ENCODE data around the gene ERV3-1. TPM values are rescaled to one million over a fixed set of nuclear protein-coding genes. Genes with fewer than 3 reads are reported as not detected.
"Not testable (repeated sequence)": the region's sequence is repeated elsewhere in the genome, so short reads cannot be mapped to it uniquely, and the experiment has no call there.

Gene ERV3-1
- total RNA-seq, 1 experiment from 2014 or later = 16.5 TPM

DNA sequence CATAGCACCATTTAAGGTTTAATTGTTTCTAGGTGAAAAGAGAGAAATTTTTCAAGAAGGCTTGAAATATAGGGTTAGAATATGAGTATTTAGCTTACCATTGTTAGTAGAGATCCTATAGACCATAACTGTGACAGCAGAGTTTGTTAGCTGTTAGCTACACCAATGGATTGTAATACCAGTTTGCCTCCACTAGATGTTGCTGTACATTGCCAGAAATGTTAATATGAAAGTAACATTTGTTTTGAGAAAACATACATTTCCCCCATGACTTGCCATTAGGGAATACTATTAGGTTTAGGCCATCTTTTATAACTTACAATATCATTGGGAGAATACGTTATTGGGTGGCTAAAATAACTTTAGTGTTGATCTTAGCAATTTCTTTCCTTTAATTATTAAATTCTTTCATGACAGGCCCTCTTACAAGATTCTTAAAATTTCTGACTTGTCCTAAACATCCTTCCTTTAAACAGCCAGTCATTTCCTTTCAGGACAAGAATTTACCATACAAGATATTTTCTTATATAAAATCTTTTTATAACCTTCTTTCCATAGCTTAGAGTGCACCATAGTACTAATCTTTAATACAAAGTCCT, 55.1 kb downstream of the ERV3-1 start:
- Histone ChIP-seq H4K5ac (ENCODE audit: insufficient read length, low read depth, low read length) (no peak overlapping the region), H2AFZ (ENCODE audit: low read length) (no peak overlapping the region), H3K4me2 (ENCODE audit: insufficient read depth, insufficient read length, low read length) (no peak overlapping the region), H3T11ph (ENCODE audit: low read length) (no peak overlapping the region), H3K23ac (ENCODE audit: insufficient read length, low read depth, low read length) (no peak overlapping the region), H2AK5ac (ENCODE audit: insufficient read length, low read length) (no peak overlapping the region), H2BK15ac (ENCODE audit: low read depth, low read length) (no peak overlapping the region), H3K14ac (ENCODE audit: insufficient read depth, low read length) (no peak overlapping the region), H3K79me1 (ENCODE audit: insufficient read depth, low read depth, low read length, poor library complexity, severe bottlenecking) (no peaks in the 10 kb centered on the region), H2BK120ac (ENCODE audit: low read depth, low read length, poor library complexity, severe bottlenecking) (no peak overlapping the region), H3K9ac (ENCODE audit: extremely low read depth, insufficient read length, low read length) (no peak overlapping the region), H3K56ac (ENCODE audit: insufficient read length, low read depth, low read length) (no peak overlapping the region), H3K79me2 (ENCODE audit: insufficient read depth, low read length) (no peaks in the 10 kb centered on the region), H3K4me1 (ENCODE audit: insufficient read depth, low read length) (no peaks in the 10 kb centered on the region; the same call in 1 of the 2 replicates), H2BK12ac (ENCODE audit: insufficient read length, low read depth, low read length) (no peak overlapping the region), H4K8ac (replicated peaks; ENCODE audit: insufficient read length, low read depth, low read length) (no peak overlapping the region), H4K91ac (ENCODE audit: insufficient read length, low read depth, low read length) (no peak overlapping the region), H3K27ac (ENCODE audit: insufficient read length, low read depth, low read length) (no peak overlapping the region), H3K18ac (ENCODE audit: insufficient read length, low read depth, low read length) (no peak overlapping the region), H3K27me3 (ENCODE audit: insufficient read depth, low read length) (no peaks in the 10 kb centered on the region; the same call in 1 of the 2 replicates), H3K9me3 (ENCODE audit: control insufficient read depth, low read depth, low read length) (no peaks in the 10 kb centered on the region), H2BK20ac (ENCODE audit: low read depth, low read length, poor library complexity, severe bottlenecking) (no peak overlapping the region), H3K4ac (ENCODE audit: low read depth, low read length) (no peak overlapping the region), H2BK5ac (ENCODE audit: insufficient read length, low read length) (no peak overlapping the region), H3K23me2 (ENCODE audit: insufficient read length, low read depth, low read length, poor library complexity, severe bottlenecking) (peaks cover 10% of the 10 kb centered on the region), H4K20me1 (ENCODE audit: control insufficient read depth, insufficient read depth, insufficient read length) (no peaks in the 10 kb centered on the region)
- TF ChIP-seq, protein P1, sequence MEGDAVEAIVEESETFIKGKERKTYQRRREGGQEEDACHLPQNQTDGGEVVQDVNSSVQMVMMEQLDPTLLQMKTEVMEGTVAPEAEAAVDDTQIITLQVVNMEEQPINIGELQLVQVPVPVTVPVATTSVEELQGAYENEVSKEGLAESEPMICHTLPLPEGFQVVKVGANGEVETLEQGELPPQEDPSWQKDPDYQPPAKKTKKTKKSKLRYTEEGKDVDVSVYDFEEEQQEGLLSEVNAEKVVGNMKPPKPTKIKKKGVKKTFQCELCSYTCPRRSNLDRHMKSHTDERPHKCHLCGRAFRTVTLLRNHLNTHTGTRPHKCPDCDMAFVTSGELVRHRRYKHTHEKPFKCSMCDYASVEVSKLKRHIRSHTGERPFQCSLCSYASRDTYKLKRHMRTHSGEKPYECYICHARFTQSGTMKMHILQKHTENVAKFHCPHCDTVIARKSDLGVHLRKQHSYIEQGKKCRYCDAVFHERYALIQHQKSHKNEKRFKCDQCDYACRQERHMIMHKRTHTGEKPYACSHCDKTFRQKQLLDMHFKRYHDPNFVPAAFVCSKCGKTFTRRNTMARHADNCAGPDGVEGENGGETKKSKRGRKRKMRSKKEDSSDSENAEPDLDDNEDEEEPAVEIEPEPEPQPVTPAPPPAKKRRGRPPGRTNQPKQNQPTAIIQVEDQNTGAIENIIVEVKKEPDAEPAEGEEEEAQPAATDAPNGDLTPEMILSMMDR (conservative IDR thresholded peaks at IDR 0.05) = peak; percentile 85
- DNase-seq = no peak
- Mint-ChIP-seq H3K27ac (no peak overlapping the region), H3K27me3 (ENCODE audit: low read depth) (peaks cover 29% of the 10 kb centered on the region), H3K9me3 (peaks cover 3 to 5% of the 10 kb centered on the region in 2 experiments; a peak in 4 of 5 replicates), H3K4me3 (no peak overlapping the region), H3K4me1 (peaks cover 0 to 3% of the 10 kb centered on the region in 2 experiments; a peak in 2 of 4 replicates), H3K36me3 (ENCODE audit: insufficient read depth in 1 of 3, low read depth in 3 of 3) (peaks cover 0 to 5% (median 4%) of the 10 kb centered on the region in 3 experiments; a peak in 4 of 7 replicates)
- WGBS (ENCODE audit: extremely low coverage, insufficient read length, low lambda C conversion rate) = no CpG with 5 or more reads among the region's 1 CpG

DNA sequence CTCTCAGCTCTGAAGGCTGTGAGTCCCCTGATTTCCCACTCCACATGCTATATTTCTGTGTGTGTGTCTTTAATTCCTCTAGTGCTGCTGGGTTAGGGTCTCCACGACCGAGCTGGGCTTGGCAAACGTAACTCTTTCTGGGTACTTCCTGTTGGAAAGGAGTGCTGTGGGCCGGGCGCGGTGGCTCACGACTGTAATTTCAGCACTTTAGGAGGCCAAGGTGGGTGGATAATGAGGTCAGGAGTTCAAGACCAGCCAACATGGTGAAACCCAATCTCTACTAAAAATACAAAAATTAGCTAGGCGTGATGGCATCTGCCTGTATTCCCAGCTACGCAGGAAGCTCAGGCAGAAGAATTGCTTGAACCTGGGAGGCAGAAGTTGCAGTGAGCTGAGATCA, 55.8 kb downstream of the ERV3-1 start:
- not testable (repeated sequence) for H3K4me1 Mint-ChIP-seq; H3T11ph ChIP-seq (ENCODE audit: low read length); H3K27ac ChIP-seq (ENCODE audit: insufficient read length, low read depth, low read length); H3K4me1 ChIP-seq (ENCODE audit: insufficient read depth, low read length); H2BK5ac ChIP-seq (ENCODE audit: insufficient read length, low read length); H4K8ac ChIP-seq (replicated peaks; ENCODE audit: insufficient read length, low read depth, low read length); H3K23me2 ChIP-seq (ENCODE audit: insufficient read length, low read depth, low read length, poor library complexity, severe bottlenecking); H3K9me3 ChIP-seq (ENCODE audit: control insufficient read depth, low read depth, low read length); H3K4ac ChIP-seq (ENCODE audit: low read depth, low read length); H3K27me3 ChIP-seq (ENCODE audit: insufficient read depth, low read length); H2AK5ac ChIP-seq (ENCODE audit: insufficient read length, low read length); H3K79me2 ChIP-seq (ENCODE audit: insufficient read depth, low read length); H2BK12ac ChIP-seq (ENCODE audit: insufficient read length, low read depth, low read length); H2BK15ac ChIP-seq (ENCODE audit: low read depth, low read length); H2BK20ac ChIP-seq (ENCODE audit: low read depth, low read length, poor library complexity, severe bottlenecking); H2AFZ ChIP-seq (ENCODE audit: low read length); H3K18ac ChIP-seq (ENCODE audit: insufficient read length, low read depth, low read length); H3K23ac ChIP-seq (ENCODE audit: insufficient read length, low read depth, low read length); H3K9me3 Mint-ChIP-seq; H4K5ac ChIP-seq (ENCODE audit: insufficient read length, low read depth, low read length); H3K9ac ChIP-seq (ENCODE audit: extremely low read depth, insufficient read length, low read length); H3K27ac Mint-ChIP-seq; H4K20me1 ChIP-seq (ENCODE audit: control insufficient read depth, insufficient read depth, insufficient read length); H4K91ac ChIP-seq (ENCODE audit: insufficient read length, low read depth, low read length); H3K14ac ChIP-seq (ENCODE audit: insufficient read depth, low read length); H3K36me3 Mint-ChIP-seq (ENCODE audit: insufficient read depth in 1 of 3, low read depth in 3 of 3); H3K4me2 ChIP-seq (ENCODE audit: insufficient read depth, insufficient read length, low read length); DNase-seq; H3K56ac ChIP-seq (ENCODE audit: insufficient read length, low read depth, low read length); H2BK120ac ChIP-seq (ENCODE audit: low read depth, low read length, poor library complexity, severe bottlenecking); H3K79me1 ChIP-seq (ENCODE audit: insufficient read depth, low read depth, low read length, poor library complexity, severe bottlenecking)
- WGBS (ENCODE audit: extremely low coverage, insufficient read length, low lambda C conversion rate) = no CpG with 5 or more reads among the region's 9 CpGs
- peaks cover 33% of the 10 kb centered on the region for H3K27me3 Mint-ChIP-seq (ENCODE audit: low read depth)
- H3K4me3 Mint-ChIP-seq = peak overlapping the region in 1 of 2 experiments; percentile 12; a peak in 1 of 5 replicates

All from H9 (cell line).